Kidney epithelial cell (primary cell): ENCODE results near the gene NFE2L2. TPM values are rescaled to one million over a fixed set of nuclear protein-coding genes. Genes with fewer than 3 reads are reported as not detected.

ENCODE experiments used
- DNase-seq: peaks from one replicate; pipeline ENCODE4 v3.0.0-alpha.2; 2010; ENCODE audit warnings: low read depth
- H3K27me3 ChIP-seq: 2 replicates; pipeline ENCODE4 v1.6.0; 2011; ENCODE audit warnings: low read length; ENCODE audit not compliant: control insufficient read depth, insufficient read depth
- H3K36me3 ChIP-seq: 2 replicates; pipeline ENCODE4 v1.5.1; 2011; ENCODE audit warnings: low read length; ENCODE audit not compliant: control insufficient read depth, insufficient read depth
- H3K4me3 ChIP-seq: 2 replicates; pipeline ENCODE4 v1.5.1; 2011; ENCODE audit warnings: low read depth, mild to moderate bottlenecking, control low read depth, low read length
- CTCF ChIP-seq: IDR thresholded peaks from 2 replicates; pipeline ENCODE4 v1.5.1; 2011; ENCODE audit warnings: mild to moderate bottlenecking, moderate library complexity, low read length, control low read depth, inconsistent platforms; ENCODE audit not compliant: insufficient read depth, poor library complexity, severe bottlenecking
- total RNA-seq: library from RNA; depleted of rRNA; stranded (reverse); fragments of >200 nt; gene quantifications from 2 replicates; pipeline ENCODE4 v1.2.3, GENCODE V29; 2015

The NFE2L2 gene
- total RNA-seq, 1 donor from 2014 or later: 77.9 TPM

GRCh38 chr2:177303939-177304338, 39.4 kb upstream of the NFE2L2 start:
- Histone ChIP-seq H3K36me3 (no peaks in the 10 kb centered on the region), H3K4me3 (no peak overlapping the region), H3K27me3 (no peaks in the 10 kb centered on the region)
- DNase-seq: no peak
- no peak for TF ChIP-seq CTCF

GRCh38 chr2:177302552-177302951, 38.0 kb upstream of the NFE2L2 start:
- TF ChIP-seq CTCF: no peak
- no peak for DNase-seq
- no peaks in the 10 kb centered on the region for H3K27me3 ChIP-seq
- H3K4me3 ChIP-seq: no peak overlapping the region
- H3K36me3 ChIP-seq: no peaks in the 10 kb centered on the region

- Histone ChIP-seq H3K27me3 (no peaks in the 10 kb centered on the region), H3K36me3 (no peaks in the 10 kb centered on the region), H3K4me3 (no peak overlapping the region)
- TF ChIP-seq CTCF: no peak
- DNase-seq: no peak
Observed at GRCh38 chr2:177298191-177298590, 33.7 kb upstream of the NFE2L2 start.

GRCh38 chr2:177296040-177296439, 31.5 kb upstream of the NFE2L2 start:
- Histone ChIP-seq H3K36me3 (no peaks in the 10 kb centered on the region), H3K27me3 (no peaks in the 10 kb centered on the region), H3K4me3 (no peak overlapping the region)
- no peak for DNase-seq
- peak; percentile 24 for TF ChIP-seq CTCF

GRCh38 chr2:177295484-177295883, 31.0 kb upstream of the NFE2L2 start:
- H3K27me3 ChIP-seq: no peaks in the 10 kb centered on the region
- H3K36me3 ChIP-seq: no peaks in the 10 kb centered on the region
- no peak for DNase-seq
- H3K4me3 ChIP-seq: no peak overlapping the region
- TF ChIP-seq CTCF: no peak

- DNase-seq: no peak
- Histone ChIP-seq H3K27me3 (no peaks in the 10 kb centered on the region), H3K36me3 (no peaks in the 10 kb centered on the region), H3K4me3 (no peak overlapping the region)
- no peak for TF ChIP-seq CTCF
Observed at GRCh38 chr2:177291701-177292100, 27.2 kb upstream of the NFE2L2 start.
